ENCODE results near the gene TTC13.

The TTC13 gene

DNA sequence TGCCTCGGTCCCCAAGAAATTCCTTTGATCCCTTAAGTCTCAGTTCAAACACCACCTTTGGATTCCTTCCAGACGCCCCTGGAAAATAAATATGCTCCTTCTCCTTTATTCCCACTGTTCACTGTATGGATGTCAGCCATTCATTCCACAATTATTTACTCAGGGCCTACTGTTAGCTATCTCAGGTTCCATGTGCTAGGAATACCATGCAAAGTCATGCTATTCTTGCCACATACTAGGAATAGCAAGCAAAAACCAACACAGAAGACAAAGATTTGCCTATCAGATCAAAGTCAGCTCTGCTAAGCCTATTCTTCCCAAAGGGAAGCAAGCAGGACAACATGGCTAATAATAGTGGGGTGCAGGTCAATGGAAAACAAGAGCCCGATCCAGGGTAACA lies 29.8 kb downstream of the TTC13 start:
- H3K4me3 ChIP-seq (ENCODE audit: low read depth, low read length): no peak overlapping the region
- H3K4me1 ChIP-seq (ENCODE audit: control insufficient read depth, insufficient read depth, low read length, unreplicated experiment): no peaks in the 10 kb centered on the region
- H3K36me3 ChIP-seq (ENCODE audit: insufficient read depth, low read length): no peaks in the 10 kb centered on the region
- no peaks in the 10 kb centered on the region for H3K79me2 ChIP-seq (ENCODE audit: control insufficient read depth, insufficient read depth, low read length, unreplicated experiment)
- no peak overlapping the region for H3K27ac ChIP-seq (ENCODE audit: low read depth, low read length)
- no peaks in the 10 kb centered on the region for H3K27me3 ChIP-seq (ENCODE audit: insufficient read depth, low read length)
- H2AFZ ChIP-seq (ENCODE audit: low read length, unreplicated experiment): no peak overlapping the region

DNA sequence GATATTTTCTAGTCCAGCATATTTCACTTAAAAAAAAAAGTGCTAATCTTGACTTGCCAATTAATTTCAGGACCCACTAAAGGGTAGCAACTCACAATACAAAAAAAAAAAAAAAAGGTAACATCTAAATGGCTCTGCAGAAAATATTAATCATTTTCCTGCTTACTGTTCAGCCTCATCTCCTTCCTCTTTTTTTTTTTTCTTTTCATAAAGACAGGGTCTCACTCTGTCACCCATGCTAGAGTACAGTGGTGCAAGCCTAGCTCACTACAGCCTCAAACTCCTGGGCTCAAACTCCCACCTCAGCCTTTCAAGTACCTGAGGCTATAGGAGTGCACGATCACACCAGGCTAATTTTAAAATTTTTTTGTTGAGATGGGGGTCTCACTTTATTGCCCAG lies 30.4 kb downstream of the TTC13 start:
- no peak overlapping the region for H3K27ac ChIP-seq (ENCODE audit: low read depth, low read length)
- no peak overlapping the region for H3K4me3 ChIP-seq (ENCODE audit: low read depth, low read length)
- H2AFZ ChIP-seq (ENCODE audit: low read length, unreplicated experiment): no peak overlapping the region

DNA sequence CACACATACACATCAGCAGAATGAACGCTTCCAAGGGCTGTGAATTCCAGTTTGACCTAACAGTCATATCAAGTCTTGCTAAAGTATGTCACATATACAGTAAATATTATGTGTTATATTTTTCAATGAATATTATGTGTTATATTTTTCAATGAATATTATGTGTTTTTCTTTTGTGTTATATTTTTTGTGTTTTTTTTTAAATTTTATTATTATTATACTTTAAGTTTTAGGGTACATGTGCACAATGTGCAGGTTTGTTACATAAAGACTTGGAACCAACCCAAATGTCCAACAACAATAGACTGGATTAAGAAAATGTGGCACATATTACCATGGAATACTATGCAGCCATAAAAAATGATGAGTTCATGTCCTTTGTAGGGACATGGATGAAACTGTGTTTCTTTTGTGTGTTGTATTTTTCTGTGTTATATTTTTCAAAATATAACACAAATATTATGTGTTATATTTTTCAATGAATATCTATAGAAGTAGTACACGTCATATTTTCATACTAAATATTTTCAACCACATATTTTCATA lies 35.5 kb downstream of the TTC13 start:
- Histone ChIP-seq H3K36me3 (ENCODE audit: insufficient read depth, low read length) (no peaks in the 10 kb centered on the region), H2AFZ (ENCODE audit: low read length, unreplicated experiment) (no peak overlapping the region), H3K79me2 (ENCODE audit: control insufficient read depth, insufficient read depth, low read length, unreplicated experiment) (no peaks in the 10 kb centered on the region), H3K4me3 (ENCODE audit: low read depth, low read length) (no peak overlapping the region), H3K27ac (ENCODE audit: low read depth, low read length) (no peak overlapping the region), H3K4me1 (ENCODE audit: control insufficient read depth, insufficient read depth, low read length, unreplicated experiment) (no peaks in the 10 kb centered on the region), H3K27me3 (ENCODE audit: insufficient read depth, low read length) (no peaks in the 10 kb centered on the region)

More for the DNA sequence above, 30.4 kb downstream of the TTC13 start:
- no peaks in the 10 kb centered on the region for H3K79me2 ChIP-seq (ENCODE audit: control insufficient read depth, insufficient read depth, low read length, unreplicated experiment)
- no peaks in the 10 kb centered on the region for H3K27me3 ChIP-seq (ENCODE audit: insufficient read depth, low read length)
- no peaks in the 10 kb centered on the region for H3K4me1 ChIP-seq (ENCODE audit: control insufficient read depth, insufficient read depth, low read length, unreplicated experiment)
- no peaks in the 10 kb centered on the region for H3K36me3 ChIP-seq (ENCODE audit: insufficient read depth, low read length)

DNA sequence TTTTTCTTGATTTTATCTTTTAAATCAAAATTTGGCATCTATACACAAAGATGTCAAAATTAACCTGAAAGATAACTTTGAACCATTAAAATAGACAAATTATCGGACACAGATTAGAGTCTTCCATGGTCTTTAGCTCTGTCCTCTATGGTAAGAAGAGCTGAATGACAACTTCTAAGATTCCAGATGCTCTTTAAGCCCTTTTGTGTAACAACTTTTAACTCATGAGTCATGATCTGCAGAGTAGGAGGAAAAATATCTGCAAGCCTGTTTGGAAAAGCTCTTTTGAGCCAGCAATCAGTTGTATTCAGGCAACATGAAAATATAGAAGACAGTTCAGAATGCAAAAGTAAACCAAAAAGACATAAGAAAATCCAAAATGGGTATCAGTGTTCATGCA lies 37.8 kb downstream of the TTC13 start:
- Histone ChIP-seq H3K27me3 (ENCODE audit: insufficient read depth, low read length) (no peaks in the 10 kb centered on the region), H3K79me2 (ENCODE audit: control insufficient read depth, insufficient read depth, low read length, unreplicated experiment) (no peaks in the 10 kb centered on the region), H2AFZ (ENCODE audit: low read length, unreplicated experiment) (no peak overlapping the region), H3K27ac (ENCODE audit: low read depth, low read length) (no peak overlapping the region), H3K36me3 (ENCODE audit: insufficient read depth, low read length) (no peaks in the 10 kb centered on the region), H3K4me3 (ENCODE audit: low read depth, low read length) (no peak overlapping the region), H3K4me1 (ENCODE audit: control insufficient read depth, insufficient read depth, low read length, unreplicated experiment) (no peaks in the 10 kb centered on the region)

DNA sequence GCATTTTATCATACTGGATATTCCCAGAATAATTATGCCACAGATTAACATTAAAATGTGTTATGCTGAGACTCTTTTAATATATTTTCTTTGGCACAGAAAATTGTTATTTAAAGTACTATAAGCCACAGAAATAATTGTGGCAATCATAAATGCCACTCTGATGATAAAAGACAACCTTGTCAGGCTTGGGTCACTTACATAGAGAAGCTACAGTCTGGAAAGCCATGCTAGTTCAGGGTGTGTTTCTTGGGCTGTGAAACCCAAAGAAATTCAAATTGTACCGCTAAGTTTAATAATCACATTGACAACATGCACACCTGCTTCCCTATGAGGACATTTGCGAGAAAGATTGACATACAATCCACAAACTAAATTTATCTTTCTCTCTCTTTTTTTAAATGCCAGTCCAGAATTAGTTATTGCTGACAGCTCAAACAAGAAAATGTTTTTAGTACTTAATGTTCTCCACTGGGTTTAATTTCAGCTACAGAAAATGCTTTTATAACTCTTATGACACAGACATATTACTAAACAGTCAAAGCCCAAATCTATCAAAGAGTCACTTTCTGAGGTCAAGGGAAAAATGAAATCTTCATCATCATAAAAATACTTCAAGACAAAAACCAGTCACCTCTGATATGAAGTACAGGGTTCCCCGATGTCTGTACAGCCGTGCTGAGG lies 38.7 kb downstream of the TTC13 start:
- H3K36me3 ChIP-seq (ENCODE audit: insufficient read depth, low read length): no peaks in the 10 kb centered on the region
- H3K27ac ChIP-seq (ENCODE audit: low read depth, low read length): no peak overlapping the region
- no peak overlapping the region for H3K4me3 ChIP-seq (ENCODE audit: low read depth, low read length)
- no peak overlapping the region for H2AFZ ChIP-seq (ENCODE audit: low read length, unreplicated experiment)
- no peaks in the 10 kb centered on the region for H3K4me1 ChIP-seq (ENCODE audit: control insufficient read depth, insufficient read depth, low read length, unreplicated experiment)
- H3K27me3 ChIP-seq (ENCODE audit: insufficient read depth, low read length): no peaks in the 10 kb centered on the region
- H3K79me2 ChIP-seq (ENCODE audit: control insufficient read depth, insufficient read depth, low read length, unreplicated experiment): no peaks in the 10 kb centered on the region

DNA sequence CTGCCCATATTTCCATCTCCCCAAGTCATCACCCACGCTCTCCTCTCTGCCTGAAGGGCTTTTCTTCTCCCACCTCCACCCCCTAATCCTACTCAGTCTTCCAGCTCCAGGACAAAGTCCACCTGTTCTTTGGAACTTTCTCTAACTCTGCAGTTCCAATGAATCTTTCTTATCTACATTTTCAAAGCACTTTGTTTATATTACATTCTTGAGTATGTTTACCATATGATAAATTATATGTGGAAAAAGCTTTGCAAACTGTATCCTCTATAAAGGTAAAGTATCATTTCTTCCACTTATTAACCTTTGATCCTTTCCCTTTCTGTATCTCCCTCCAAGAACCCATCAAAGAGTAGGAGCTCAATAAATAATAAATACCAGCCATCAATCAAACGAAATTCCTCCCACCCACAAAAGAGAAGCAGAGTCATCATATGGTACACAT lies 39.7 kb downstream of the TTC13 start:
- H3K27ac ChIP-seq (ENCODE audit: low read depth, low read length): no peak overlapping the region
- no peaks in the 10 kb centered on the region for H3K79me2 ChIP-seq (ENCODE audit: control insufficient read depth, insufficient read depth, low read length, unreplicated experiment)
- H3K4me1 ChIP-seq (ENCODE audit: control insufficient read depth, insufficient read depth, low read length, unreplicated experiment): no peaks in the 10 kb centered on the region
- H3K27me3 ChIP-seq (ENCODE audit: insufficient read depth, low read length): no peaks in the 10 kb centered on the region
- H3K4me3 ChIP-seq (ENCODE audit: low read depth, low read length): no peak overlapping the region
- H2AFZ ChIP-seq (ENCODE audit: low read length, unreplicated experiment): no peak overlapping the region
- no peaks in the 10 kb centered on the region for H3K36me3 ChIP-seq (ENCODE audit: insufficient read depth, low read length)

DNA sequence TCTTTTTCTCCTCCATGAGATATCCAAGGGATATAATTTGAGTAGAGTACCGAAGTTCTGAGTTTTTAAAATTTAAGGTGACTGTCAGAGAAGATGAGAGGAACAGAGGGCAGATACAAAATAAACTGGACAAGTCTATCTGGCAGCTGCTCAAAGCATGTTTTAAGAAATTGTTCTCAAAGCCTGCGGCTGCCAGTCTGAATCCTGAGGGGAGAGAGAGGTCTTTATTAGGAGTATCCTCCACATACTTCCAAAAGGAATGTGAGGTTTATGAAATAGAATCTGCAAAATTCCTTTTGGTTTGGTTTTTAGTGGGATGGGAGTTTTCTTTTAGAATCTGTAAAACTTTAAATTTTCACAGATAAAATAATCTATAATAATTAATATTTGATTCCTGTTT lies 41.3 kb downstream of the TTC13 start:
- Histone ChIP-seq H3K27me3 (ENCODE audit: insufficient read depth, low read length) (no peaks in the 10 kb centered on the region), H3K4me1 (ENCODE audit: control insufficient read depth, insufficient read depth, low read length, unreplicated experiment) (no peaks in the 10 kb centered on the region), H3K79me2 (ENCODE audit: control insufficient read depth, insufficient read depth, low read length, unreplicated experiment) (no peaks in the 10 kb centered on the region), H3K4me3 (ENCODE audit: low read depth, low read length) (no peak overlapping the region), H3K27ac (ENCODE audit: low read depth, low read length) (no peak overlapping the region), H2AFZ (ENCODE audit: low read length, unreplicated experiment) (no peak overlapping the region), H3K36me3 (ENCODE audit: insufficient read depth, low read length) (no peaks in the 10 kb centered on the region)

DNA sequence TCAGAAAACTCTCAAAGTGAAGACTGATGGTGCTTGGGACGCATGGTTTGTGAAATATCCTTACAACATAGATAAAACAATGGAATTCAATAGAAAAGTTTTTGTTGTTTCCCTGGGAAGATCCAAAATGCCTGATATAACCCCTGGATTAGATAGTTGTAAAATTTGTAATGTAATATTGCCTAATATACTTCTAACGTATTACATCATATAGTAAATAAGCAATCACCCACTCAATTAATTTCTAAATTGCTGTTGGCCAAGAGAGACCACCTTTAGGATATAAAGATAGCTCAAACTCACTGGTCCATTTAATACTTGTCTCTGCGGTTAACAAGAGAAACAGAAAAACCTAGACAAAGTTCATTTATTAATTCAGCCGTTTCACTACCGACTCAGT lies 42.2 kb downstream of the TTC13 start:
- no peaks in the 10 kb centered on the region for H3K27me3 ChIP-seq (ENCODE audit: insufficient read depth, low read length)
- H3K79me2 ChIP-seq (ENCODE audit: control insufficient read depth, insufficient read depth, low read length, unreplicated experiment): no peaks in the 10 kb centered on the region
- H3K27ac ChIP-seq (ENCODE audit: low read depth, low read length): no peak overlapping the region
- H3K4me1 ChIP-seq (ENCODE audit: control insufficient read depth, insufficient read depth, low read length, unreplicated experiment): no peaks in the 10 kb centered on the region
- H3K4me3 ChIP-seq (ENCODE audit: low read depth, low read length): no peak overlapping the region
- H2AFZ ChIP-seq (ENCODE audit: low read length, unreplicated experiment): no peak overlapping the region
- no peaks in the 10 kb centered on the region for H3K36me3 ChIP-seq (ENCODE audit: insufficient read depth, low read length)

DNA sequence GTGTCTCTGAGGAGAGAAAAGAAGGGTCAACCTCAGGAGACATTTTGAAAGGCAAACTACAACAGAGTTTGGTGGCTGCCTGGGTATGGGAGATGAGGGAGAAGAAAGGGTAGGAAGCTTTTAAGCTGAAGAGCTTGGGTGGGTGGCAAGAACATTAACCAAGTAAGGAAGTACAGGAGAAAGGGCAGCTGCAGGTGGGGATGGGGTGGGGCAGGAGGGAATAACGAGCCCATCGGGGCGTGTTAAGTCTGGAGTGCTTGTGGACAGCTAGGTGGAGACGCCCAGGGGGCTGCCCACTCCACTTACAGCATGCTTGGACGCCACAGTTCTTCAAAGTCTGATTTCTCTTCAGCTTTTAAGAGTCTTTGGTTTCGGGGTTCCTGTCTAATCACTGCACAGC lies 42.8 kb downstream of the TTC13 start:
- Histone ChIP-seq H3K79me2 (ENCODE audit: control insufficient read depth, insufficient read depth, low read length, unreplicated experiment) (no peaks in the 10 kb centered on the region), H3K27me3 (ENCODE audit: insufficient read depth, low read length) (no peaks in the 10 kb centered on the region), H3K4me1 (ENCODE audit: control insufficient read depth, insufficient read depth, low read length, unreplicated experiment) (no peaks in the 10 kb centered on the region), H3K27ac (ENCODE audit: low read depth, low read length) (no peak overlapping the region), H2AFZ (ENCODE audit: low read length, unreplicated experiment) (no peak overlapping the region), H3K4me3 (ENCODE audit: low read depth, low read length) (no peak overlapping the region), H3K36me3 (ENCODE audit: insufficient read depth, low read length) (no peaks in the 10 kb centered on the region)

DNA sequence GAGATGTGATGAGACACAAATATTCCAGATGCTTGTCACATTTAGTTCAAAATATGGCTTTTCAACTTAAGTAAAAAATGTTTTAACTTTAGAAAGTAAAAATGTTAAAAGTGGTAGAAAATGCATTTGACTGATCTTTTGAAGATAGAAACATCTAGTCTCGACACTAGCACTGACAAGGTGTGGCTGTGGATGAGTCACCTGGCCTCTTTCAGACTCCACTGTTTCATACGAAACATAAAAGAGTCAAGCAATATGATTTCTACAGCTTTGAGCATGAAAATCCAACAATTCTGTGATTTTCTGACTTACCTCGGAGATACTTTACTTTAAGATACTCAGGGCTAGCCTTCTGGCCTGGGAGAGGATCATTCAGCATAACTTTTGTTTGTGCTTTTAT lies 47.7 kb downstream of the TTC13 start:
- H2AFZ ChIP-seq (ENCODE audit: low read length, unreplicated experiment): no peak overlapping the region
- no peak overlapping the region for H3K4me3 ChIP-seq (ENCODE audit: low read depth, low read length)
- no peaks in the 10 kb centered on the region for H3K27me3 ChIP-seq (ENCODE audit: insufficient read depth, low read length)
- peaks cover 3% of the 10 kb centered on the region; the same call in 1 of the 2 replicates for H3K36me3 ChIP-seq (ENCODE audit: insufficient read depth, low read length)
- H3K4me1 ChIP-seq (ENCODE audit: control insufficient read depth, insufficient read depth, low read length, unreplicated experiment): no peaks in the 10 kb centered on the region
- H3K27ac ChIP-seq (ENCODE audit: low read depth, low read length): no peak overlapping the region
- no peaks in the 10 kb centered on the region for H3K79me2 ChIP-seq (ENCODE audit: control insufficient read depth, insufficient read depth, low read length, unreplicated experiment)

DNA sequence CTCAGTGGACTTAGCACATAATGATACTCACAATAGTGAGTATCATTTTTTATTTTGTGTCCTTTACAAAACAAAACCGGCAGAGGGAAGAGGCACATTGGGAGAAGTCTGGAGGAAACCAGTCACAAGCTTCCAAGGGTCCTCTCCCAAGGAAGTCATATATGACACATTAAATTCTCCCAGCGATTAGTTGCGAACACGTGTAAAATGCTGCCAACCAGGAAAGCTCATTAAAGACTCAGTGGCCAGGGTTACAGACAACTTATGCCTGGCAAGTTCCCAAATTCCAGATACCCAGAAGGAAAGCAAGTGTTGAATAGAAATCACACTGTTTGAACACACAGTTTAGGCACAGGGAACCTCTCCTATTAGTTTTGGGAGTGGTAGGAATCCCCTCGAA lies 52.5 kb downstream of the TTC13 start:
- Histone ChIP-seq H3K27ac (ENCODE audit: low read depth, low read length) (no peak overlapping the region), H3K4me3 (ENCODE audit: low read depth, low read length) (no peak overlapping the region), H2AFZ (ENCODE audit: low read length, unreplicated experiment) (no peak overlapping the region), H3K36me3 (ENCODE audit: insufficient read depth, low read length) (peaks cover 3% of the 10 kb centered on the region; the same call in 1 of the 2 replicates), H3K4me1 (ENCODE audit: control insufficient read depth, insufficient read depth, low read length, unreplicated experiment) (no peaks in the 10 kb centered on the region), H3K27me3 (ENCODE audit: insufficient read depth, low read length) (no peaks in the 10 kb centered on the region), H3K79me2 (ENCODE audit: control insufficient read depth, insufficient read depth, low read length, unreplicated experiment) (no peaks in the 10 kb centered on the region)
